ENCODE results near the gene HECA. TPM values are rescaled to one million over a fixed set of nuclear protein-coding genes. Genes with fewer than 3 reads are reported as not detected.
A peak's percentile ranks its signal among the peaks of the same experiment; 100 is the strongest.
"Not testable (repeated sequence)": the region's sequence is repeated elsewhere in the genome, so short reads cannot be mapped to it uniquely, and the experiment has no call there.

HECA gene
- polyA plus RNA-seq, 3 donors = 14.9 to 15.9 (median 15.0) TPM

DNA sequence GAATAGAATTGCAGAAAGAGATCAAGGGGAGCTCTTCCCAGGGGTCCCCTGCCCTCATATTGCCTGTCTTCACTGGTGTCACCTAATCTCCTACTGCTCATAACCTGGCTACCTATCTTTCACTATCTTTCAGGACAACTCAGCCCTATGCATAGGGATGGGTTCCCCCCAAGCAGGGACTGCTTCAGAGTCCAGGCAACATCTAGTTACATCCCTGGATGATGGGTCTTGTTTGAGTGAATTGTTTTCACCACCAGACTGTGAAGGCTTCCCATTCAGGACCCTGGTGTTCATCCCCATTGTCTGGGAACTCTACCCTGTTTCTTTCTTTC is 850 bp upstream of the HECA start:
- DNase-seq (ENCODE audit: low read depth in 3 of 3, low spot score in 2 of 3) = no peak

DNA sequence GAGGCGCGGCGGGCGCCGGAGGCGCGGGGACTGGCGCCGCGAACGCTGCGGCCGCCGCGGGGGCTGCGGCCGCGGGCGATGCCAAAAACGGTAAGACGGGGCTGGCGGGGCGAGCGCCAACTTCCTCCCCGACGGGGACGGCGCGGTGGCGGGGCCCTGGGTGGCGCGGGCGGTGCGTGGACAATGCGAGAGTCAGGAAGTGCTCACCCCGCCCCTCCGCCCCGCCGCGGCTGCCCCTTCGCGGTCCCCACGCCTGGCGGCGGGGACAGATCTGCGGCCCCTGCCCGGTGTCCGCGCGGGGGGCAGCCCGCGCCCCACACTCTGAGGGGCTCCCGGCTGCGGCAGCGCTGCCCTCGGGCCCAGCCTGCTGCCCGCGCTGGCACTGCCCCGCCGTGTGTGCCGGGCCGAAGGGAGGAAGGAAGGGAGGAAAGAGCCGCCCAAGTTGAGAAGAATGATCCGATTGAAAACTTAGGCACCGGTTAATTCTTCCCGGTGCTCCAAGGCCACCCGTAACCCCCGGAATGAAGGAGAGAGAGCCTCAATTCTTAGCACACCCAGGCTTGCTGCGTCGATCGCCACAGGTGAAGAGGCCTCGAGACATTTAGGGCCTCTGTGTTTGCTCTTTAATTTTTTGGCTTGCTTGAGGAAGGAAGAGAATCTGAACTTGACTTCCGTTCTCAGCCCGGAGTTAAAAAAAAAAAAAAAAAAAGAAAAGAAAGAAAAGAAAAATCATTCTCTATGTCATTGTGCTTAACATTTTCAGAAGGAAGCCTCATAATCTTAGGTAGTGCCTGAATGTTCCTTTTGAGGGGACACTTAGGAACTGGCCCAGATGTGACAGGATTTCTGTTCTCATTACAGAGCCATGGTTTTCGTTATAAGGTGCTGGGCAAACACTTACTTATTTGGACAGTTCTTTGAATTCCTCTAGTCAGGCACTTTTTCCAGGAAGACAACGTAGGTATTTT is 982 bp downstream of the HECA start:
- DNase-seq (ENCODE audit: low read depth in 3 of 3, low spot score in 2 of 3) = peak in 1 of 3 donors; percentile 45

DNA sequence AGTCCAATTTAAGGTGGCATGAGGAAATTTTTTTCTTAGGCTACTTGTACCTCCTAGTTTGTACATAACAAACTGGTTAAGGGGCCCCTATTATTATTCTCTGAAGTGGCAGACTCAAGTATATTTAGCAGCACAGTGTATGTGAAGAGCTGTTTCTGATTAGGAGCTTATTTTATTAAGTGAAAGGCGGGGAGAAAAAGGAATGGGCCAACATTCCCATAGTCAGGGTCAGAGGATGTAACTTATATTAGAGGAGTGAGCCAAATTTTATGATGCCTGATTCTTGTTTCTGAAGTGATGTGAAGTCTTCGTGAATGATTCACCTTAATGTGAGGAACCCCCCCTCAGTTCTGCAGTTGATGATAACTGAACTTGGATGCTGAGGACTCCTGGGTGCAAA is 2.8 kb downstream of the HECA start:
- DNase-seq (ENCODE audit: low read depth in 3 of 3, low spot score in 2 of 3) = no peak

DNA sequence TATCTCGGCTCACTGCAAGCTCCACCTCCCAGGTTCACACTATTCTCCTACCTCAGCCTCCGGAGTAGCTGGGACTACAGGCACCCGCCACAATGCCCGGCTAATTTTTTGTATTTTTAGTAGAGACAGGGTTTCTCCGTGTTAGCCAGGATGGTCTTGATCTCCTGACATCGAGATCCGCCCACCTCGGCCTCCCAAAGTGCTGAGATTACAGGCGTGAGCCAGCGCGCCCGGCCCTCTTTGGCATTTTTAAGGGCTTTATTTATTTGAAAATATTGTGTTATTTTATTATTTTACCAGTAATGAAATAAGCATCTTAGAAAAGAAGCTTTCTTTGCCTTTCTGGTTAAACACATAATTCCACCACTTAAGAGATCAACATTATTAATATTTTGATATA is 6.0 kb downstream of the HECA start:
- DNase-seq (ENCODE audit: low read depth in 3 of 3, low spot score in 2 of 3) = not testable (repeated sequence)

DNA sequence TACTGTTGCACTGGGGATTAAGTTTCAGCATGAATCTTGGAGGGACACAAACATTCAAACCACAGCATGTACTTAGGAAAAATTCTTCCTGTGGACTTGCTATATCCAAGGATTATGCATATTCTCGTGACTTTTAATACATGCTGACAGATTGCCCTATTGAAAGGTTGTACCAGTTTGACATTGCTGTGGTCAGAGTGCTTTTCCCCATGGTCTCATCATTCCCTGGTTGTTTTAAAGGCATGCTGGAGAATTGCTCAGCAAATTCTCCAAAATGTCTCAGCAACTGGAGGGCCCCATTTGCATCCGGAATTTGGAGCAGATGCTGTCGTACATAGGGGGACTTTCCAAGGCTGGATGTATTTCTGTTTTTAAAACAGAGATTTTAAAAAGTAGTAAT is 7.4 kb downstream of the HECA start:
- DNase-seq (ENCODE audit: low read depth in 3 of 3, low spot score in 2 of 3) = no peak

DNA sequence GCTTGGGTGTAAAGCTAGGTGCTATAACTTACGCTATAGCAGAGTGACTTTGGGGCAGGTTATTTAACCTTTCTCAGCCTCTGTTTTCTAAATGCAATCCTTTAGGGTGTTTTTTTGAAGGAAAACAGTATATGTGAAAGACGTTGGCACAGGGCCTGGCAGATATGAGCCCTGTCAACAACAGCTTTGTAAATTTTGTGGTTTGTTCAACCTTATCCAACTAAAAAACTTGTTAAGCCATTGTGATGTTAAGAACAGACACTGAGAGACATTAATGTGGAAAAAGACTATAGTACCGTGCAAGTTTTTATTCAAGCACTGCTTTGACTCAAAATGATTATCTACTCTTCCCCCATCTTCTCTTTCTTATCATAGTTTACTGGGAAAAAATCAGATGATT is 8.2 kb downstream of the HECA start:
- DNase-seq (ENCODE audit: low read depth in 3 of 3, low spot score in 2 of 3) = no peak

DNA sequence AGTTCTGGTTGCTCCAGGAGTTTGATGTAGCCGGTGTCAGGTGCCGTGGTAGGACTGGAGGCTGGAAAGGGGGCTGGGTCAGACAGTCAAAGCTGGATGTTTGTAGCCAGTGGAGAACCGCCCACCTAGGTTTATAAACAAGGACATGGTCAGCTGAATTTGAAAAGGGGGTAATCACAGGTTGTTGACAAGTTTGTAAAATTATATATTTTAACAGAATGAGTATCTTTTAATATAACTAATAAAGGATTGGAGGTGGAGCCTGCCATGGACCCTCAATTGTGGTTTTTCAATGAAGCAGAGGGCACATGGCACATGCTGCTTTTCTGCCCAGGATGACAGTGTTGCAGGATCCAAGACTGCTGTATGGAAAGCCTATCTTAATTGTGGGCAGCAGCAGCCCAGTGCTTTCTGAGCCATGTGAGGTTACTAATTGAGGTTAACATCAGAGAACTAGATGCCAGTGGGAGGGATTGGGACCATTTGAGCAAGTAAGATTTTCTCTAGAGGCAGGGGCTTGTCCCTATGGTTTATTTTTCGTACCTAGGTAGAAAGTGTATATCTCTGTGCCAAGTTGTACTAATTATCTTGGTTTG is 9.7 kb downstream of the HECA start:
- DNase-seq (ENCODE audit: low read depth in 3 of 3, low spot score in 2 of 3) = no peak

DNA sequence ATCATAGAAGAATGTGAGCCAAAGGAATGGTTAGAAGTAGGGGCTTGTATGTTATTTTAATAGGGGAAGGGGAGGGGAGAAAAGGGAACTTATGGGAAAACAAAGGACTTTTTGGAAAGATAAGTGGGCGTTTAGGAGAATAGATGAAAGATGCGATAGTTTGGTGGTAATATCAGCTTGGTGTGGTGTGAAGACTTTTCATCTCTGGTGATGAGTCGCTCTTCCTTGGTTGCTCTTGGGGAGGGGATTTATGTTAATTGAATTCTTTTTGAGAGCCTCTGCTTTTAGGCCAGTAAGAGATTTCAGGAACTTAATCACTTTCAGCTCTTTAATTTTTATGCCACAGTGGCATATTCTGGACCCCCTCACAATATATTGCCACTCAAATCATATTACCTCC is 10.8 kb downstream of the HECA start:
- DNase-seq (ENCODE audit: low read depth in 3 of 3, low spot score in 2 of 3) = no peak

DNA sequence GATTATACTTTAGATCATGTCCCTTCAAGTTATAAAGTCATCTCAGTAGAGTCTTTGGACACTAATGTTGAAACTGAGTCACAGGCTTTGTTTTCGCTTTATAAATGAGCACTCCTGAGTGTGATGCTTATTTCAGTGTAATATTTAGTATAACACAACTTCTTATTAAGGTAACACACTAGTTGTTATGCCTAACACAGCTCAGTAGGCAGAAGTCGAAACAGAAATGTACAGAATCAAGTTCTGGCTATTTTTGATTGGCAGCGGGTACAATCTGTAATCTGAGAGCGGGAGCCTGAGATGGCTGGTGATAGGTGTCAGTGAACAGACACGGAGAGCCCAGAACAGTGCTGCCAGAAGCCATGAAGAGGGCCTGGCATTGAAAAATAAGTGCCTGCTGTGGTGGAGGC is 11.4 kb downstream of the HECA start:
- no peak for DNase-seq (ENCODE audit: low read depth in 3 of 3, low spot score in 2 of 3)

DNA sequence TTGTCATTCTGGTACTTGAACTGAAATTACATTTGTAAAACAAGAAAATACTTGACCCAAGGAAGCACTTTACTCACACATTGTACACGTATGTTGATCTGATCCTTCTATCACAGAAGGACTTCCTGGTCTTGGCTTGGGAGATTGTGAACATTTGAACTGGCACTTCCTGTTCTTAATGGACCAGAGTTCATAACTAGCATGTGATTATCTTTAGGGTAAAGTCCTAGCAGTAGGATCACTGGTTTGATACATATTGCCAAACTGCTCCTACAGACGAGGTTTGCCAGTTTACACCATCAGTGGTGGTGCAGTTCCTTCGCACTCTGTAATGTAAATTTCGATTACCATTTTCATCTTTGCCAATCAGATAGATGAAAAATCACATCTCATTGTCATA is 12.7 kb downstream of the HECA start:
- no peak for DNase-seq (ENCODE audit: low read depth in 3 of 3, low spot score in 2 of 3)

DNA sequence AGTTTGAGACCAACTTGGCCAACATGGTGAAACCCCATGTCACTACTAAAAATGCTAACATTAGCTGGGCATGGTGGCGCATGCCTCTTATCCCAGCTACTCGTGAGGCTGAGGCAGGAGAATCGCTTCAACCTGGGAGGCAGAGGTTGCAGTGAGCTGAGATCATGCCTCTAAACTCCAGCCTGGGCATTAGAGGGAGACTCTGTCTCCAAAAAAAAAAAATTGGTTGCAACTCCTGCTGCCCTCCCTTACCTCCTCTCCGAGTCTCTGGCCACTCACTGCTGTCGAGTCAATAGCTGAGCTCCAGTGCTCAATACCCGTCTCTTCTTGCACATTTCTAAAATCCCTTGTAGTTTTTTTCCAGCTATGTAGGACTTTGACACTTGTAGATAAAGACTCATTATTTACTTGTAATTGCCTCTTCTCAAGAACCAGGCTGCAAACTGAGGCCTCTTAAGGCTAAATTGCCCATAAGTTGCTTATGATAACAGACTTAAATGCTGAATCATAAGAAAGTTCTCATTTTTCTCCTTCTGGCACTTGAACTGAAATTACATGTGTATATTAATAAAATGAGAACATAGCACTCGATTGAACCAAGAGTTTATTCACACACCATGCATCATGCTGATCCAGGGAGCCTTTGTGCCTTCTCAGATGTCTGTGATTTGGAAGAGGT is 13.8 kb downstream of the HECA start:
- DNase-seq (ENCODE audit: low read depth in 3 of 3, low spot score in 2 of 3) = no peak

DNA sequence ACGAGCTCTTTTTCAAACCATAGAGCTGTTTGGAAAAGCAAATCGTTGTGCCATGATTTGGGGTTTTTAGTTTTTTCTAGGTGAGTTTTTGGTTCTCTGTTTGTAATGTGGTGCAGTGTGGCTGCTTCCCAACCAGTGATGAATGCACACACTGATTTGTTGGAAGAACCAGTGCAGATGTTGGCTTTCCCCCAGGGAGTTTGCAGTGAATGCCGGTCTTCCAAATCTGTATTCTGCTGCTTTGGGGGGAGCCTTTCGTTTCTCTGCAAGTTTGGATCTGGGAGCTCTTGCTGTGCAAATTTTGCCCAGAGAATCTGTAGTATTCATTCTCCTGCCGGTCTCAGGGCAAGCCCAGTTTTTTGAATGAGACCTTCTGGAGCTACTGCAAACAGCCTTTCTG is 14.5 kb downstream of the HECA start:
- DNase-seq (ENCODE audit: low read depth in 3 of 3, low spot score in 2 of 3) = no peak

DNA sequence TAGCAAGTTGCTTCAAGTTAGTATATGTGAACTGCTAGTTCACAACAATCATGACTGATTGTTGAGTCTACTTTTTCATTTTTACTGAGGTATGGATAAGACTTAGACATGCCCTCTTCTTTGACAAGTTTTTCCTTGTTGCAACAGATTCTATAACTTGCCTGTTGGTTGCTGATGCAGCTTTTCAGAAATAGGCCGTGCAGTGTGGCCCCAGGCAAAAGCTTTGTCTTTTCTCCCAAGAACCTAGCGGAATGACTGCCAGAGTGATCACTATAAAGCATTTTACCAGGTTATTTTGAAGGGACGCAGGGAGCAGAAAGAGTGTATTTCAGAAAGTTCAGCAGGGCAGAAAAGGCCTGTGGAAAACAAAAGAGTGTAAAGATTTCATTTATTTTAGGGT is 16.0 kb downstream of the HECA start:
- DNase-seq (ENCODE audit: low read depth in 3 of 3, low spot score in 2 of 3) = no peak

DNA sequence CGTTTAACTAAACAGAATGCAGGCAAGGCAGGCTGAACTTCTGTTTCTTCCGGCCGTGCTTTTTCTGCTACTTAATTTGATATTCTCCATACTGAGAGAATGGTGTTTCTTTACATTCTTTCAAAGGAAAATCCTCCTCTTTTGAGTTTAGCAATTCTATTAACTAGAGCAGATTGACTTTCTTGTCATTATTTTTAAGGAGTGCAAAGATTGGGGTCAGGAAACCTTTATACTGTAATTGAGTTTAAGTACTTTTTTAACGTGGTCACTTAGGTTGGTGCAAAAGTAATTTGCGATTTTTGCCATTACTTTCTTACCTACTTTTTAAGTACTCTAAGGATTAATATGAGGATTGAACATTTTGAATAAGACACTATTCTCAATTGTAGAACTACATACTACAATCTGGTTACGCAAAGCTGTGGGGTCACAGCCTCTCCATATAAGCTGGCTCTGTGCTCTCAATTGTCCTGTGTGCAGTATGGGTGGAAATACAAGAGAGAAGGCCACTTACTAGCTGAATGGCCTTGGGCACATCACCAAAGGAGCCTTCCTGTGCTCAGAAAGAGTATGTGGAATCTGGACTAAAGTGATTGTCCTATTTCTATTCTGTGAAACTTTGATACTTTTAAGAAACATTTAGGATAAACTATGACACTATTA is 16.7 kb downstream of the HECA start:
- DNase-seq (ENCODE audit: low read depth in 3 of 3, low spot score in 2 of 3) = no peak

DNA sequence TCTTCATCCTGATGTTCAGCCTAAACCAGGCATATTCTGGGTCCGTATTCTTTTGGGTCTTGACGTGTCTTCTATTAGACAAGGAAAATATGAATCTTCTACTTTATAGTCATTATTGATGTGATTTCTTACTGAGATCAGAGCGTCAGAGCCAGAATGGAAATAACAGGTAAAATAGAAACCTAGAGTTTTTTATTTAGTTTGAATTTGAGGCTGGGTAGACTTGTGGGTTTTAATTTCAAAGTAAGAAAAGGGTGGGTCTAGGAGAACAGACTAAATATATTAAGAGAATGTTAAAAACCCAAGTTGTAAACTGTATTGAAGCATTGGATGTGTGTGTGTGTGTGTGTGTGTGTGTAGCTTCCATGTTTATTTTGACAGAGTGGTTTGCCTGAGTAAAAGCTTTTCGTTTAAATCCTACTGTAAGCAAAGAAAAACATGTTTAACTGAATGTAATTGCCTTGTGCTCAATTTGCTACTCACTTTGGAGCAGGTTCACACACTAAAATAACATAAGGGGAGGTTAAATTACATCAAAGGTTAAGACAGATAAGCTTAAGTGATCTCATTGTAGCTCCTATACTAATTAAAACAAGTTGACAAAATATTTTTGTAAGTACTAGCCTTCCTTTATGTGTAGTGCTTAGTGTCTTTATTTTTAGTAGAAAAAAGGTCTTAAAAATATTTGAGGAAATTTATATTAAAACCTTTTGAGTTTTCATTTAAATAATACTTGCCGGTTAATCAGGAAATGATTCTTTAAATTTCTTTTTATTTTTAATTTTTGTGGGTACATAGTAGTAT is 17.4 kb downstream of the HECA start:
- DNase-seq (ENCODE audit: low read depth in 3 of 3, low spot score in 2 of 3) = no peak

DNA sequence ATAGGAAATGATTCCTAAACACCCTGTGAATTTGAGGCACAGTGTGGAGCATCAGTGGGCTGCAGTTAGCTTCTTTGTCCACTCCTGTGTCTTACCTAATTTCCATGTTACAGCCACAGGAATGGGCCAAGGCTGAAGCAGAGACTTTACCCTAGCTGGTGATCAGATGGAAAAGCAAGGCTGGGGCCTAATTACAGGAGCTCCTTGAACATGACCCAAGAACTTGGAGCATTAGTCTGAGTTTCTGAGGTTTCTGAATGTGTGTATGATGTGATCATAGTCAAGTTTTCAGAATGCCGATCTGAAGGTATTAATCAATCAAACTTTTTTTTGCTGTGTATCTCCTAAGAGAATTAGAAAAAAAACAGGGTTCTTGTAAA is 18.0 kb downstream of the HECA start:
- DNase-seq (ENCODE audit: low read depth in 3 of 3, low spot score in 2 of 3) = no peak

DNA sequence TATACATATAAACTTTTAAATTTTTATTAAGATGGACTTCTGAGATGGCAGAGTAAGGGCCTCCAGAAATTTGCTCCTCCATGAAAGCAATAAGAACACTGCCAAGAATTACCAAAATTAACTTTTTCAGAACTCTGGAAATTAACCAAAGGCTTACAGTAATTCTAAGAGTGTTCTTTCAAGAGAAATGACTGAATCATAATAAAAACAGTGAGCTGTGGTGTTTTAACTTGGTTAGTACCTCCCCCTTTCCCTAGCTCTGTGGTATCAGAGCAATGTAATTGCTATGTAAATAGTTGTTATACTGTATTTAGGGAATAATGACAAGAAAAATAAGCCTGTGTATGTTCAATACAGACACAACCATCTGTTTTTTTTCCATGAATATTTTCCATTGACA is 19.0 kb downstream of the HECA start:
- no peak for DNase-seq (ENCODE audit: low read depth in 3 of 3, low spot score in 2 of 3)

DNA sequence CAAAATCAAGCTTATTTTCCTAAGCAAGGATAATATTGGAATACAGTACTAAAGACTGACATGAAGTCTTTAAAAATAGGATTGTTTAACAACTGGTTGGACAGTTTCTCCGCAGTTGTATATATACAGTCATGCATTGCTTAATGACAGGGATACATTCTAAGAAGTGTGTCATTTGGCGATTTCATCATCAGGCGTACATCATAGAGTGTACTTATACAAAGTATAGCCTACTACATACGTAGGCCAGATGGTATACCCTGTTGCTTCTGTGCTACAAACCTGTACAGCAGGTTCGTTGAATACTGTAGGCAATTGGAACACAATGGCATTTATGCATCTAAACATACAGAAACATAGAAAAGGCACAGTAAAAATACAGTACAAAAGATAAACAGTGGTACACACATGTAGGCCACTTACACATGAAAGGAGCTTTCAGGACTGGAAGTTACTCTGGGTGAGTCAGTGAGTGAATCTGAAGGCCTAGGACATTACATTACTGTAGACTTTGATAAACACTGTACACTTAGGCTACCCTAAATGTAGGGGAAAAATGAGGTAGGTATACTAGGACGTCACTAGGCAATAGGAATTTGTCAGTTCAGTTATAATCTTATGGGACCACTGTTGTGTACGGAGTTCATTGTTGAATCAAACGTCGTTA is 20.1 kb downstream of the HECA start:
- no peak for DNase-seq (ENCODE audit: low read depth in 3 of 3, low spot score in 2 of 3)

DNA sequence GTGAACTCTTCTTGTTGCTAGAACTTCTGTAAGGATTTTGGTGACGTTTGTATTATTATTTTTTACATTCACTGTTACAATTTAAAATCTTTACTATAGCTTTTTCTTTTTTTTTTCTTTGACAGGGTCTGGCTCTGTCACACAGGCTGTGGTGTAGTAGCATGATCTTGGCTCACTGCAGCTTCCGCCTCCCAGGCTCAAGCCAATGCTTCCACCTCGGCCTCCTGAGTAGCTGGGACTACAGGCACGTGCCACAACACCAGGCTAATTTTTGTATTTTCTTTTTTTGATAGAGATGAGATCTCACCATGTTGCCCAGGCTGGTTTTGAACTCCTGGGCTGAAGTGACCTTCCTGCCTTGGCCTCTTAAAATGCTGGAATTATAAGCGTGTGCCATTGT is 21.2 kb downstream of the HECA start:
- DNase-seq (ENCODE audit: low read depth in 3 of 3, low spot score in 2 of 3) = no peak

DNA sequence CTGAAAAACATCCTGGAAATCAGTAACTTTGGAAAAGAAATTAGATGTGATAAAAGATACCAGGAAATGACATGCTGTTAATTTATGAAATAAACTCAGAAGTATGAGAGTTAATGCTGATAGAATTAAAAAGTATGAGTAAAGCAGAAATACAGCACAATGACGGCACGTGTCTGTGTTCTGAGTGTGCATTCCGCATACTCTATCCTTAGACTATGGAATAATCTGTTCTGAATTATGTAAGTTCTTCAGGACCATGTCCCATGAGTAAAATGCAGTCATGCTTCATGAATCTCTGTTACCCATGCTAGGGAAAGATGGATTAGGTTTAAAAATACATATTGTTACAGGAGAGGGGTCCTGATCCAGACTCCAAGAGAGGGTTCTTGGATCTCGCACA is 21.7 kb downstream of the HECA start:
- DNase-seq (ENCODE audit: low read depth in 3 of 3, low spot score in 2 of 3) = no peak

All from right renal cortex interstitium (tissue), 3 donors.